HepG2 (cell line): Measurements from ENCODE around the gene KCNH6. TPM values are rescaled to one million over a fixed set of nuclear protein-coding genes. Genes with fewer than 3 reads are reported as not detected.

Source experiments
- CCAR2 ChIP-seq: fragments of 200-400 bp; formaldehyde crosslinking; optimal IDR thresholded peaks from 2 replicates; pipeline ENCODE3; 2018; ENCODE audit warnings: low read depth, mild to moderate bottlenecking, low read length, moderate library complexity
- ELF1 ChIP-seq: sonication (generic); formaldehyde crosslinking; IDR thresholded peaks from 2 replicates; pipeline ENCODE4 v1.4.0; 2020; ENCODE audit warnings: missing genetic modification reagents
- HIVEP1 ChIP-seq: sonication (generic); formaldehyde crosslinking; IDR thresholded peaks from 2 replicates; pipeline ENCODE4 v1.4.0; 2020; ENCODE audit warnings: mild to moderate bottlenecking, missing genetic modification reagents
- JUNB ChIP-seq: sonication (generic); formaldehyde crosslinking; IDR thresholded peaks from 2 replicates; pipeline ENCODE4 v1.8.0; 2022; ENCODE audit warnings: missing genetic modification reagents, mild to moderate bottlenecking, borderline replicate concordance
- KDM6A ChIP-seq: IDR thresholded peaks from 2 replicates; pipeline ENCODE4 v1.6.1; 2016; ENCODE audit warnings: low read depth
- MAZ ChIP-seq, 2 experiments: sonication (generic) in 1 of 2; formaldehyde crosslinking in 1 of 2; IDR thresholded peaks; 2 replicates each; pipeline versions ENCODE4 v1.5.0 to v1.6.1; 2012 to 2020; ENCODE audit warnings: low read depth in 2 of 2, mild to moderate bottlenecking in 2 of 2, borderline replicate concordance in 1 of 2, improper control_type of control experiment in 1 of 2, low read length in 1 of 2, missing genetic modification reagents in 1 of 2, moderate library complexity in 1 of 2
- NCOA1 ChIP-seq: sonication (generic); formaldehyde crosslinking; IDR thresholded peaks from 2 replicates; pipeline ENCODE4 v1.9.0; 2021; ENCODE audit warnings: missing genetic modification reagents
- NFKB2 ChIP-seq: sonication (generic); formaldehyde crosslinking; IDR thresholded peaks from 2 replicates; pipeline ENCODE4 v1.4.0; 2020; ENCODE audit warnings: missing genetic modification reagents, borderline replicate concordance
- NR3C1 ChIP-seq: sonication (generic); formaldehyde crosslinking; IDR thresholded peaks from 2 replicates; pipeline ENCODE4 v1.4.0; 2020; ENCODE audit warnings: missing genetic modification reagents
- RFXANK ChIP-seq: IDR thresholded peaks from 2 replicates; pipeline ENCODE4 v1.6.1; 2016
- TARDBP ChIP-seq: sonication (generic); formaldehyde crosslinking; IDR thresholded peaks from 2 replicates; pipeline ENCODE4 v1.8.0; 2022; ENCODE audit warnings: mild to moderate bottlenecking, missing genetic modification reagents
- XBP1 ChIP-seq: sonication (generic); formaldehyde crosslinking; IDR thresholded peaks from 2 replicates; pipeline ENCODE4 v1.5.0; 2020; ENCODE audit warnings: missing genetic modification reagents
- ZNF367 ChIP-seq: sonication (generic); formaldehyde crosslinking; IDR thresholded peaks from 2 replicates; pipeline ENCODE4 v1.4.0; 2020; ENCODE audit warnings: missing genetic modification reagents, borderline replicate concordance
- ZNF605 ChIP-seq: sonication (generic); formaldehyde crosslinking; IDR thresholded peaks from 2 replicates; pipeline ENCODE4 v1.8.0; 2022; ENCODE audit warnings: mild to moderate bottlenecking, missing genetic modification reagents
- ZNF691 ChIP-seq: sonication (generic); formaldehyde crosslinking; IDR thresholded peaks from 2 replicates; pipeline ENCODE4 v1.4.0; 2020; ENCODE audit warnings: missing genetic modification reagents, low read depth, mild to moderate bottlenecking, borderline replicate concordance
- ZNF713 ChIP-seq: sonication (generic); formaldehyde crosslinking; IDR thresholded peaks from 2 replicates; pipeline ENCODE4 v1.4.0; 2020; ENCODE audit warnings: mild to moderate bottlenecking, missing genetic modification reagents
- ZNF766 ChIP-seq: sonication (generic); formaldehyde crosslinking; IDR thresholded peaks from 2 replicates; pipeline ENCODE4 v1.5.0; 2020; ENCODE audit warnings: missing genetic modification reagents, borderline replicate concordance
- ZNF788 ChIP-seq: sonication (generic); formaldehyde crosslinking; IDR thresholded peaks from 2 replicates; pipeline ENCODE4 v1.5.0; 2020; ENCODE audit warnings: mild to moderate bottlenecking, missing genetic modification reagents, borderline replicate concordance
- polyA plus RNA-seq, 8 experiments: library from polyadenylated mRNA; depleted of rRNA in 3 of 8; stranded (reverse) in 7 of 8; unstranded in 1 of 8; fragments of >200 nt; fragmentation: Illumina TruSeq in 4 of 8; extraction: Trizol in 4 of 8; gene quantifications; 2 replicates each; pipeline versions ENCODE4 v1.2.1 to v1.2.3, GENCODE V29; 2011 to 2016; ENCODE audit warnings: low read depth in 4 of 8, missing spikeins in 1 of 8, mixed read lengths in 1 of 8; ENCODE audit not compliant: insufficient read depth in 1 of 8
- total RNA-seq, 5 experiments: library from RNA; depleted of rRNA; stranded (reverse); fragments of >200 nt; fragmentation: Illumina TruSeq; extraction: Trizol; gene quantifications; 2 replicates each; pipeline ENCODE4 v1.2.3, GENCODE V29; 2016; ENCODE audit warnings: low read depth in 1 of 5
- TF ChIP-seq, protein P1 (sequence below): sonication (generic); formaldehyde crosslinking; IDR thresholded peaks from 2 replicates; pipeline ENCODE4 v1.4.0; 2020; ENCODE audit warnings: missing genetic modification reagents
- TF ChIP-seq, protein P2 (sequence below): sonication (generic); formaldehyde crosslinking; IDR thresholded peaks from 2 replicates; pipeline ENCODE4; 2020; ENCODE audit warnings: missing genetic modification reagents, mild to moderate bottlenecking, borderline replicate concordance

KCNH6 gene
- total and polyA plus RNA-seq, 2 of the 13 experiments (the other 11 are each of a cell fraction or from before 2014, with no cell fraction given) = 0.05 to 0.18 TPM

DNA sequence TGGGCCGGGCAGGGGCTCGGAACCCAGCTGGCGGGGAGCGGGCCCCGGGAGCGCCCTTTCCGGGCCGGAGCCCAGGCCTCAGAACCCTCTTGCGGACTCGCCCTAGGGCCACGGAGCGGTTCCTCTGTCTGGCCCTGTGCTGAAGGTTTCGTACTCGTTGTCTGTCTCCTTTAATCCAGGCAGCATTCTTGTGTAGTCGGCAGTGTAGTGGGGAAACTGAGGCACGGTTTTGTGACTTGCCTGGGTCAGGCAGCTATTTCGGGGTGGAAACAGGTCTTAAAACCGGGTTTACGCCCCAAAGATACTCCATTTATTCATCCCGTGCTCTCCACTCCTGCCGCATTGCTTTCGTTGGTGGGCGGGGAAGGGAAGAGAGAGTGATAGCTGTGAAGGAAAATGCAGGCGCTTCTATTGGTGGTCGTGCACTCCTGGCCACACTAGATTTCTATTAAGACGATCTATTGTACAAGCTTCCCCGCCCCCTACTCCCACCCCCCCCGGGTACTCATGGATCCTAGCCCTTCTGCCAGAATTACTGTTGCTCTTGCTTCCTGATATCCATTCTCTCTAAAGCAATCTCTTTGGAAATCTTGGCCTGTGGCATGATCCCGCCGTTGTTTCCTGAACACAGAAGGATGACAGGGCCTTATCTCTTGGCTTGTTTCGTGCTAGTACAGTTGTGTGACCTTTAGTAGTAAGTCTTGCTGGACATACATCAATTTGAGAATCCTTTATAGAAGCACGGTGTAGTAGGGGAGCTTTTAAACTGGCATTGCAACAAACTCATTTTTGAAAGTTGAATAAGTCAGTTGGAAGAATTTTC is 27.9 kb downstream of the KCNH6 start (continued):
- 0 out of 2 replicates have a peak, but pooled peaks have one; percentile 12 for TF ChIP-seq ZNF691 (CRISPR knock-in tag)
- no peak for TF ChIP-seq MAZ (IDR thresholded peaks at IDR 0.05; ENCODE audit: borderline replicate concordance, low read depth, low read length)
- no peak for TF ChIP-seq MAZ (CRISPR knock-in tag; IDR thresholded peaks at IDR 0.05; ENCODE audit: low read depth)
- 0 out of 2 replicates have a peak, but pooled peaks have one; percentile 59 for TF ChIP-seq ZNF713
- no peak for TF ChIP-seq XBP1 (CRISPR knock-in tag)
- TF ChIP-seq ZNF605 (CRISPR knock-in tag) = peak; percentile 90; the same call in 1 of the 2 replicates
- TF ChIP-seq JUNB (CRISPR knock-in tag) = peak; percentile 12; the same call in 1 of the 2 replicates
- TF ChIP-seq, protein P1, sequence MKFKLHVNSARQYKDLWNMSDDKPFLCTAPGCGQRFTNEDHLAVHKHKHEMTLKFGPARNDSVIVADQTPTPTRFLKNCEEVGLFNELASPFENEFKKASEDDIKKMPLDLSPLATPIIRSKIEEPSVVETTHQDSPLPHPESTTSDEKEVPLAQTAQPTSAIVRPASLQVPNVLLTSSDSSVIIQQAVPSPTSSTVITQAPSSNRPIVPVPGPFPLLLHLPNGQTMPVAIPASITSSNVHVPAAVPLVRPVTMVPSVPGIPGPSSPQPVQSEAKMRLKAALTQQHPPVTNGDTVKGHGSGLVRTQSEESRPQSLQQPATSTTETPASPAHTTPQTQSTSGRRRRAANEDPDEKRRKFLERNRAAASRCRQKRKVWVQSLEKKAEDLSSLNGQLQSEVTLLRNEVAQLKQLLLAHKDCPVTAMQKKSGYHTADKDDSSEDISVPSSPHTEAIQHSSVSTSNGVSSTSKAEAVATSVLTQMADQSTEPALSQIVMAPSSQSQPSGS (CRISPR knock-in tag) = no peak
- TF ChIP-seq ZNF788 (CRISPR knock-in tag) = no peak
- 0 out of 2 replicates have a peak, but pooled peaks have one; percentile 3 for TF ChIP-seq KDM6A (CRISPR knock-in tag)
- TF ChIP-seq NCOA1 (CRISPR knock-in tag) = 0 out of 2 replicates have a peak, but pooled peaks have one; percentile 22
- TF ChIP-seq RFXANK = no peak
- TF ChIP-seq, protein P2, sequence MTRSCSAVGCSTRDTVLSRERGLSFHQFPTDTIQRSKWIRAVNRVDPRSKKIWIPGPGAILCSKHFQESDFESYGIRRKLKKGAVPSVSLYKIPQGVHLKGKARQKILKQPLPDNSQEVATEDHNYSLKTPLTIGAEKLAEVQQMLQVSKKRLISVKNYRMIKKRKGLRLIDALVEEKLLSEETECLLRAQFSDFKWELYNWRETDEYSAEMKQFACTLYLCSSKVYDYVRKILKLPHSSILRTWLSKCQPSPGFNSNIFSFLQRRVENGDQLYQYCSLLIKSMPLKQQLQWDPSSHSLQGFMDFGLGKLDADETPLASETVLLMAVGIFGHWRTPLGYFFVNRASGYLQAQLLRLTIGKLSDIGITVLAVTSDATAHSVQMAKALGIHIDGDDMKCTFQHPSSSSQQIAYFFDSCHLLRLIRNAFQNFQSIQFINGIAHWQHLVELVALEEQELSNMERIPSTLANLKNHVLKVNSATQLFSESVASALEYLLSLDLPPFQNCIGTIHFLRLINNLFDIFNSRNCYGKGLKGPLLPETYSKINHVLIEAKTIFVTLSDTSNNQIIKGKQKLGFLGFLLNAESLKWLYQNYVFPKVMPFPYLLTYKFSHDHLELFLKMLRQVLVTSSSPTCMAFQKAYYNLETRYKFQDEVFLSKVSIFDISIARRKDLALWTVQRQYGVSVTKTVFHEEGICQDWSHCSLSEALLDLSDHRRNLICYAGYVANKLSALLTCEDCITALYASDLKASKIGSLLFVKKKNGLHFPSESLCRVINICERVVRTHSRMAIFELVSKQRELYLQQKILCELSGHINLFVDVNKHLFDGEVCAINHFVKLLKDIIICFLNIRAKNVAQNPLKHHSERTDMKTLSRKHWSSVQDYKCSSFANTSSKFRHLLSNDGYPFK (CRISPR knock-in tag) = no peak
- TF ChIP-seq ELF1 (CRISPR knock-in tag) = no peak
- 0 out of 2 replicates have a peak, but pooled peaks have one; percentile 9 for TF ChIP-seq TARDBP
- TF ChIP-seq HIVEP1 (CRISPR knock-in tag) = peak; percentile 70
- peak; percentile 6; the same call in 1 of the 2 replicates for TF ChIP-seq ZNF766
- TF ChIP-seq ZNF367 = no peak
- TF ChIP-seq NR3C1 (CRISPR knock-in tag) = no peak
- TF ChIP-seq NFKB2 (CRISPR knock-in tag) = 0 out of 2 replicates have a peak, but pooled peaks have one; percentile 1
- no peak for TF ChIP-seq CCAR2
